ENCODE results near the gene FNDC7.

Gene FNDC7

DNA sequence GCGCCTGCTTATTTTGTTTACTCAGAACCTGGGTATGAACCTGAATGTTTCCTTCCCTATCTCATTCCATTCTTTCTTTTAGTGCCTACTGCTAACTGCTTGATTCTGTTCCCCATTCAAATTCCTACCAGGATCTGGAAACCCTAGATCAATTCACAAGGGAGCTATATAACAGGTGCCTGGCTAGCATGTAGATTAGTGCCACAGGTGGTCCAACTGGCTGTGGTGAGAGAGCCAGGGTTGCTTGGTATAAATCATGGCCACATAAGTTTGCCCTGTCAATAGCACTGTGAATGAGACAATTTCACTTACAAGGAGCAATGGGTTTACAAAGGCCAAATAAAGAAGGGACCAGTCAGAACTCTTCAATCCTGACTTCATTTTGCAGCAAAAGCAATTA is 27.2 kb upstream of the FNDC7 start:
- Histone ChIP-seq H3K36me3 (ENCODE audit: control insufficient read depth in 2 of 2, insufficient read depth in 1 of 2, low read length in 2 of 2) (no peaks in the 10 kb centered on the region), H3K27ac (ENCODE audit: extremely low read depth, low read depth, low read length) (no peak overlapping the region), H3K4me3 (ENCODE audit: low read depth, low read length) (no peak overlapping the region), H3K4me1 (ENCODE audit: control insufficient read depth, insufficient read depth, low read length) (no peaks in the 10 kb centered on the region), H3K9me3 (ENCODE audit: control insufficient read depth, insufficient read depth, low read depth, low read length) (no peaks in the 10 kb centered on the region)
- POLR2A ChIA-PET: no interaction called here
- CTCF ChIA-PET: no interaction called here
- TF ChIP-seq ZIC2 (tag by site-specific recombination; IDR thresholded peaks at IDR 0.05): peak; percentile 28; the same call in 1 of the 2 replicates
- peak; percentile 97 for TF ChIP-seq SCRT2 (tag by site-specific recombination; IDR thresholded peaks at IDR 0.05)
- peak; percentile 96 for TF ChIP-seq SCRT1 (tag by site-specific recombination; IDR thresholded peaks at IDR 0.05; ENCODE audit: borderline replicate concordance)
- TF ChIP-seq TRIM28 (IDR thresholded peaks at IDR 0.05; ENCODE audit: borderline replicate concordance, low read length): no peak

DNA sequence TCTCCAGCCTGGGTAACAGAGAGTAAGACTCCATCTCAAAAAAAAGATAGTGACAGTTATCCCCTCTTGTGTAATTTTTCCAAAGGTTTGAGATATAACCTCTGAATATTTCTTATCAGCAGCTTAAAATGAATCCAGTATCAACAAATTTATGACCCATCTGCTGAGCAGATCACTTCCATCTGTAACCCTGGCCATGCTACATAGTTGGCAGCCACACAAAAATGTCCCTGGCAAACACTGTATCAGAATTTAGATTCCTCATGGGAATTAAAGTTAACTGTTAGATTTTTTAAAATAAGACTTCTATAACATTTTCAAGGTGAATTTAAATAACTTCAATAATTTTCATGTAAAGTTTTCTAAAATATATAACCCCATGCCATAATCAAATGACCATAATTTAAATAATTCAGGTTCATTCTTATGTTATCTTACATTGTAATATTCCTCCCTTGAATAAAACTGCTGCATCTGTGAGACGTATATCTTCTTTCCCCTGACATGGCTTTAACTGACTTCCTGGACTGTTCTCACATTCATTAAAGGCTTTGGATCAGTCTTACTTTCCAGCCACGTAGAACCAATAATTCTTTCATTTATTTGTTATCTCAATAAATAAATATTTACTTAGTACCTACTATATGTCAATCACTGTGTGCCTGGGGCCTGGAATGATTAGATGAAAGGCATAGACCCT is 25.9 kb upstream of the FNDC7 start:
- Histone ChIP-seq H3K4me3 (ENCODE audit: low read depth, low read length) (no peak overlapping the region), H3K36me3 (ENCODE audit: control insufficient read depth in 2 of 2, insufficient read depth in 1 of 2, low read length in 2 of 2) (no peaks in the 10 kb centered on the region), H3K9me3 (ENCODE audit: control insufficient read depth, insufficient read depth, low read depth, low read length) (no peaks in the 10 kb centered on the region), H3K4me1 (ENCODE audit: control insufficient read depth, insufficient read depth, low read length) (0 out of 2 replicates have a peak, but pooled peaks cover 3% of the 10 kb centered on the region), H3K27ac (ENCODE audit: extremely low read depth, low read depth, low read length) (no peak overlapping the region)
- POLR2A ChIA-PET: interaction anchor here (0.6 kb wide), 1 partner anchor 23 kb away, joined by 3 read pairs; no protein-coding TSS in a partner anchor
- no peak for TF ChIP-seq SCRT1 (tag by site-specific recombination; IDR thresholded peaks at IDR 0.05; ENCODE audit: borderline replicate concordance)
- TF ChIP-seq, protein P1, sequence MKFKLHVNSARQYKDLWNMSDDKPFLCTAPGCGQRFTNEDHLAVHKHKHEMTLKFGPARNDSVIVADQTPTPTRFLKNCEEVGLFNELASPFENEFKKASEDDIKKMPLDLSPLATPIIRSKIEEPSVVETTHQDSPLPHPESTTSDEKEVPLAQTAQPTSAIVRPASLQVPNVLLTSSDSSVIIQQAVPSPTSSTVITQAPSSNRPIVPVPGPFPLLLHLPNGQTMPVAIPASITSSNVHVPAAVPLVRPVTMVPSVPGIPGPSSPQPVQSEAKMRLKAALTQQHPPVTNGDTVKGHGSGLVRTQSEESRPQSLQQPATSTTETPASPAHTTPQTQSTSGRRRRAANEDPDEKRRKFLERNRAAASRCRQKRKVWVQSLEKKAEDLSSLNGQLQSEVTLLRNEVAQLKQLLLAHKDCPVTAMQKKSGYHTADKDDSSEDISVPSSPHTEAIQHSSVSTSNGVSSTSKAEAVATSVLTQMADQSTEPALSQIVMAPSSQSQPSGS (tag by site-specific recombination; IDR thresholded peaks at IDR 0.05; ENCODE audit: low read depth): no peak
- no peak for TF ChIP-seq ZXDB (tag by site-specific recombination; IDR thresholded peaks at IDR 0.05)
- TF ChIP-seq ZFP3 (tag by site-specific recombination; IDR thresholded peaks at IDR 0.05; ENCODE audit: low read depth): no peak
- TF ChIP-seq ZBTB7A (tag by site-specific recombination; IDR thresholded peaks at IDR 0.05; ENCODE audit: low read depth): no peak
- TF ChIP-seq ZNF654 (tag by site-specific recombination; IDR thresholded peaks at IDR 0.05; ENCODE audit: low read depth): no peak
- no peak for TF ChIP-seq ZNF830 (tag by site-specific recombination; IDR thresholded peaks at IDR 0.05; ENCODE audit: low read depth)
- no peak for TF ChIP-seq KLF16 (tag by site-specific recombination; IDR thresholded peaks at IDR 0.05)
- CTCF ChIA-PET: no interaction called here

DNA sequence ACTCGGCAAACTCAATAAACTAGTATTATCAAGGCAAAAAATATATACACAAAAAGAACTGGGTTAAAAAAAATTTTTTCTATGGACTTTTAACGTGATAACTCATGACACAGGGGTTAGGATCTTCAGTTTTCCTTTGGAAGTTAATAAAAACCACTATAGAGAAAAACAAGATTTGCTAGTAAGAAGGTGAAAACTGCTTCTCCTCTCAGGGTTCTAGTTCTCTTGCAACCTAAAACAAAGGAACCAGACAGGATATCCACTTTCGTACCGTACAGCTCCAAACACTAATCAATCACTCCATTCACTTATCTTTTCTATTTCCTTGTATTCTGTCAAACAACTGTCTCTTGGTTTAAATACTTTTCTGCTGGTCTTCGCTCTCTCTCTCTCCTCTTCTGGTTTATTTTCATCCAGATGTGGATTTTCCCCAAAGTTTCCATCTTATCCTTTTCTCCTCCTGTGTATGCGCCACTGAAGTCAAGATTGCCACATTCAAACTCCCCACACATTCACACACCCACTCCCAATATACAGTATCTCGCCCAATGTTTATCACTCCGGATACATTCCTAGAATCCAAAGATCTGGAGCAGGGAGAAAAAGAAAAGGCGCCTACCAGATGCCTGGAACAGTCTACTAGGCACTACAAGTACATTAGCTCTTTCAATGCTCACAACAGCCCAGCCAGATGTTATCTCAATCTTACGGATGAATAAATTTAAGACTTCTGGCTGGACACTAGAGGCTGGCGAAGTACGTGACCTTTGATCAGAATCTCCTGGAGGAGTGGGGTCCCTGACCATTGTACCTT is 21.4 kb upstream of the FNDC7 start:
- H3K36me3 ChIP-seq (ENCODE audit: control insufficient read depth in 2 of 2, insufficient read depth in 1 of 2, low read length in 2 of 2): peaks cover 6 to 24% of the 10 kb centered on the region in 2 experiments; a peak in 2 of 3 replicates
- no peaks in the 10 kb centered on the region for H3K9me3 ChIP-seq (ENCODE audit: control insufficient read depth, insufficient read depth, low read depth, low read length)
- ChIA-PET CTCF (interaction anchor here (0.7 to 1.6 kb wide), 5 partner anchors 48 to 770 kb away, joined by 3 to 7 read pairs (median 5); no protein-coding TSS in a partner anchor), POLR2A (interaction anchor here (0.8 to 3.0 kb wide), 18 partner anchors 9 to 491 kb away, joined by 3 to 33 read pairs (median 6); partner anchors contain the start of genes CLCC1, EEIG2, FNDC7 and SLC25A24)
- 0 out of 2 replicates have a peak, but pooled peaks cover 3% of the 10 kb centered on the region for H3K4me1 ChIP-seq (ENCODE audit: control insufficient read depth, insufficient read depth, low read length)
- H3K4me3 ChIP-seq (ENCODE audit: low read depth, low read length): peak overlapping the region; percentile 72
- peak overlapping the region; percentile 81; the same call in 1 of the 2 replicates for H3K27ac ChIP-seq (ENCODE audit: extremely low read depth, low read depth, low read length)
- no peak for TF ChIP-seq ZNF600 (tag by site-specific recombination; IDR thresholded peaks at IDR 0.05)
- TF ChIP-seq, protein P2, sequence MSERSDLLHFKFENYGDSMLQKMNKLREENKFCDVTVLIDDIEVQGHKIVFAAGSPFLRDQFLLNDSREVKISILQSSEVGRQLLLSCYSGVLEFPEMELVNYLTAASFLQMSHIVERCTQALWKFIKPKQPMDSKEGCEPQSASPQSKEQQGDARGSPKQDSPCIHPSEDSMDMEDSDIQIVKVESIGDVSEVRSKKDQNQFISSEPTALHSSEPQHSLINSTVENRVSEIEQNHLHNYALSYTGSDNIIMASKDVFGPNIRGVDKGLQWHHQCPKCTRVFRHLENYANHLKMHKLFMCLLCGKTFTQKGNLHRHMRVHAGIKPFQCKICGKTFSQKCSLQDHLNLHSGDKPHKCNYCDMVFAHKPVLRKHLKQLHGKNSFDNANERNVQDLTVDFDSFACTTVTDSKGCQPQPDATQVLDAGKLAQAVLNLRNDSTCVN (tag by site-specific recombination; optimal IDR thresholded peaks at IDR 0.05): no peak
- no peak for TF ChIP-seq ZNF138 (tag by site-specific recombination; IDR thresholded peaks at IDR 0.05; ENCODE audit: borderline replicate concordance)
- TF ChIP-seq, protein P3, sequence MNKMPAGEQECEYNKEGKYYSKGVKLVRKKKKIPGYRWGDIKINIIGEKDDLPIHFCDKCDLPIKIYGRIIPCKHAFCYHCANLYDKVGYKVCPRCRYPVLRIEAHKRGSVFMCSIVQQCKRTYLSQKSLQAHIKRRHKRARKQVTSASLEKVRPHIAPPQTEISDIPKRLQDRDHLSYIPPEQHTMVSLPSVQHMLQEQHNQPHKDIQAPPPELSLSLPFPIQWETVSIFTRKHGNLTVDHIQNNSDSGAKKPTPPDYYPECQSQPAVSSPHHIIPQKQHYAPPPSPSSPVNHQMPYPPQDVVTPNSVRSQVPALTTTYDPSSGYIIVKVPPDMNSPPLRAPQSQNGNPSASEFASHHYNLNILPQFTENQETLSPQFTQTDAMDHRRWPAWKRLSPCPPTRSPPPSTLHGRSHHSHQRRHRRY (tag by site-specific recombination; IDR thresholded peaks at IDR 0.05): no peak
- no peak for TF ChIP-seq ZBTB8A (tag by site-specific recombination; IDR thresholded peaks at IDR 0.05)
- no peak for TF ChIP-seq ZNF114 (tag by site-specific recombination; IDR thresholded peaks at IDR 0.05)
- no peak for TF ChIP-seq TRIM28 (IDR thresholded peaks at IDR 0.05; ENCODE audit: borderline replicate concordance, low read length)
- TF ChIP-seq ZNF473 (tag by site-specific recombination; IDR thresholded peaks at IDR 0.05): no peak
- TF ChIP-seq PRDM1 (tag by site-specific recombination; IDR thresholded peaks at IDR 0.05): peak; percentile 66; the same call in 1 of the 2 replicates
- TF ChIP-seq KLF7 (tag by site-specific recombination; IDR thresholded peaks at IDR 0.05; ENCODE audit: borderline replicate concordance): no peak
- TF ChIP-seq ZFHX2 (tag by site-specific recombination; conservative IDR thresholded peaks at IDR 0.05): peak; percentile 40; the same call in 1 of the 2 replicates
- no peak for TF ChIP-seq MEIS1 (CRISPR knock-in tag; IDR thresholded peaks at IDR 0.05; ENCODE audit: borderline replicate concordance)
- no peak for TF ChIP-seq ZNF654 (tag by site-specific recombination; IDR thresholded peaks at IDR 0.05; ENCODE audit: low read depth)
- TF ChIP-seq ZNF501 (tag by site-specific recombination; IDR thresholded peaks at IDR 0.05): no peak
- no peak for TF ChIP-seq ZNF660 (tag by site-specific recombination; IDR thresholded peaks at IDR 0.05)
- TF ChIP-seq BCL11A (tag by site-specific recombination; IDR thresholded peaks at IDR 0.05; ENCODE audit: low read depth): no peak
- TF ChIP-seq YY2 (tag by site-specific recombination; IDR thresholded peaks at IDR 0.05): no peak
- peak; percentile 22; the same call in 1 of the 2 replicates for TF ChIP-seq EGR2 (tag by site-specific recombination; IDR thresholded peaks at IDR 0.05; ENCODE audit: low read depth)

All from HEK293 (cell line).